Right renal pelvis (tissue), 4 donors: ENCODE data around the gene SAPCD2. TPM values are rescaled to one million over a fixed set of nuclear protein-coding genes. Genes with fewer than 3 reads are reported as not detected.
"Not testable (repeated sequence)": the region's sequence is repeated elsewhere in the genome, so short reads cannot be mapped to it uniquely, and the experiment has no call there.

Experiments used
- DNase-seq, 4 donors: peaks; one replicate each; pipeline ENCODE4 v3.0.0-alpha.2; 2013; ENCODE audit warnings: low read depth in 4 of 4, low spot score in 3 of 4, missing footprints in 1 of 4
- polyA plus RNA-seq, 4 donors: library from polyadenylated mRNA; unstranded; fragments of 120-200 nt; gene quantifications; one replicate each; pipeline ENCODE4 v1.2.1, GENCODE V29; 2013; ENCODE audit not compliant: insufficient read length in 4 of 4

The SAPCD2 gene
- 1 to 10 TPM; 5.4 to 9.5 (median 6.0) TPM for polyA plus RNA-seq

- peak; percentile 64 to 78 (median 74) for DNase-seq
Observed at GRCh38 chr9:137070201-137070905, at the start of gene SAPCD2. Gene SAPCD2 (minus strand): TSS chr9:137070557. CDS start chr9:137070460, 97 bp downstream.

DNA sequence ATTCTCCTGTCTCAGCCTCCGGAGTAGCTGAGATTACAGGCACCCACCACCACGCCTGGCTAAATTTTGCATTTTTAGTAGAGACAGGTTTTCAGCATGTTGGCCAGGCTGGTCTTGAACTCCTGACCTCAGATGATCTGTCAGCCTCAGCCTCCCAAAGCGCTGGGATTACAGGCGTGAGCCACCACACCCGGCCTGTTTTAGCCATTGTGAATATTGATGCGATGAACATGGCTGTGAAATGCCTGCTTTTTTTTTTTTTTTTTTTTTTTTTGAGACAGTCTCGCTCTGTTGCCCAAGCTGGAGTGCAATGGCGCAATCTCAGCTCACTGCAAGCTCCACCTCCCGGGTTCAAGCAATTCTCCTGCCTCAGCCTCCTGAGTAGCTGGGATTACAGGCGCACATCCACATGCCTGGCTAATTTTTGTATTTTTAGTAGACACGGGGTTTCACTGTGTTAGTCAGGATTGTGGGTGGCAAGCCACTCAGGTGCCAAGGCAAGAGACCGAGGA, 47.8 kb upstream of the SAPCD2 start:
- DNase-seq, result not testable (repeated sequence)

GRCh38 chr9:137117269-137117731, 46.9 kb upstream of the SAPCD2 start:
- DNase-seq, result no peak

DNA sequence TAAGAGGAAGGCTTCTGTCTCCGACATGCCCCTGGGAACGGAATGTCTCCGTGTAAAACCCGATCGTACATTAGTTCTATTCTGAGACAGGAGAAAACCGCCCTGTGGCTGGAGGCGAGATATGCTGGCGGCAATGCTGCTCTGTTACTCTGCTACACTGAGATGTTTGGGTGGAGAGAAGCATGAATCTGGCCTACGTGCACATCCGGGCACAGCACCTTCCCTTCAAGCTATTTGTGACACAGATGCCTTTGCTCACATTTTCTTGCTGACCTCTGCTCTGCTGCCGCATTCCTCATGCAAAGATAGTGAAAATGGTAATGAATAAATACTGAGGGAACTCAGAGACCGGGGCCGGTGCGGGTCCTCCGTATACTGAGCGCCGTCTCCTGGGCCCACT, 46.4 kb upstream of the SAPCD2 start:
- no peak for DNase-seq

DNA sequence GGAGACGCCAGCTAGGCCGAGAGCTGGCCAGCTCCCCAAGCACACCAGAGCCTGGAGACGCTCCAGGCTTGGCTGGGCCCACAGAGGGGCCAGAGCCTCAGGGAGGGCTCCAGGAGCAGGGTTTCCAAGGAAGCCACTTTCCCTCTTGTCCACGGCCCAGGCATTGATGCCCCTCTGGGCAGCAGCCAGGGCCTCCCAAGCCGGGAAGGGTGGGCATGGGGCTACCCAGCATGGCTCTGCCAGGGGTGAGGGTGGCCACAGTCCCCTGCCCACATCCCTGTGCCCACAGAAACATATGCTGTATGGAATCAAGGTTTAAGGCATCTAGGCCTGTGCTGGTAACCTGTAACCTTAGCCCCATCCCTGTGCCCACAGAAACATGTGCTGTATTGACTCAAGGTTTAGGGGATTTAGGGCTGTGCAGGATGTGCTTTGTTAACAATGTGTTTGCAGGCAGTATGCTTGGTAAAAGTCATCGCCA, 45.7 kb upstream of the SAPCD2 start:
- DNase-seq, result no peak

GRCh38 chr9:137115394-137116026, 45.2 kb upstream of the SAPCD2 start:
- no peak for DNase-seq

DNA sequence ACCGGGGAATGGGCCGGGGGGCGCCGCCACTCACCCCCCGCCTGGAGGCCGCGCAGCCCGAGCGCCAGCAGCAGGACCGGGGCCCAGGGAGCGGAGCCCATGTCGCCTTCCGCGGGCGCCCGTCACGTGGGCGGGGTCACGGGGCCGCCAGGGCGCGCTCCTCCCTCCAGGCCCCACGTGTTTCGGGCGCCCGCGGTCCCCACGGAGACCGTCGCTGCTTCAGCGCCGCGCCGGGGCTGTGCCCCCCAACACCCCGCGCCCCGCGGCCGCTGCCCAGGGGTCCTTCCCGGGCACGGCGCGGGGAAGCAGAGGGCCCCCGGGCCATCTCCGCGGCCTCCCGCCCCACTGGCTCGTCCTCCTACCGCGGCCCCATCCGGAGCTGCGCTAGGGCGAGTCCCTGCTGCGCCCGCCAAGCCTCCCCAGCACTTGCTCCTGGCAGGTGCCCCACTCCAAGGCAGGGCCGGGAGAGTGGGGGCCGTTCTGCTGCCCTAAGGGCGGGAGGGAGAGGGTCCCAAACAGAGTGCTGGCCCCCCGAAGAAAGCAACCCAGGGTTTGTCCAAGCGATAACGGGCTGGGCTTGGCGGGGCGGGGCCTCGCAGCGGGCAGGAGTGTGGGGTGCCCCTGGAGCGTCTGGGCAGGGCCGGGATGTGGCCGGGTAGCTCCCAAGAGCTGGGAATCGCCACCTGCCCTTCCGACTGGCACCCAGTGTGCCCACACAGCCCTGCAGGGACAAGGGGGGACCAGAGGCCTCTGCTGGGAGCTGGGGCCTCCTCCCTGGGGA, 44.4 kb upstream of the SAPCD2 start, which contains the start of gene DPP7:
Gene DPP7, minus strand, starts transcription at position 121 of the 781 bp plus-strand sequence. Its CDS starts 20 bp downstream, at position 101.
- no peak for DNase-seq

GRCh38 chr9:137114220-137114612, 43.9 kb upstream of the SAPCD2 start:
- DNase-seq, result no peak

- no peak for DNase-seq
Observed at GRCh38 chr9:137113385-137114159, 43.2 kb upstream of the SAPCD2 start.

GRCh38 chr9:137112564-137113384, 42.4 kb upstream of the SAPCD2 start:
- no peak for DNase-seq

DNA sequence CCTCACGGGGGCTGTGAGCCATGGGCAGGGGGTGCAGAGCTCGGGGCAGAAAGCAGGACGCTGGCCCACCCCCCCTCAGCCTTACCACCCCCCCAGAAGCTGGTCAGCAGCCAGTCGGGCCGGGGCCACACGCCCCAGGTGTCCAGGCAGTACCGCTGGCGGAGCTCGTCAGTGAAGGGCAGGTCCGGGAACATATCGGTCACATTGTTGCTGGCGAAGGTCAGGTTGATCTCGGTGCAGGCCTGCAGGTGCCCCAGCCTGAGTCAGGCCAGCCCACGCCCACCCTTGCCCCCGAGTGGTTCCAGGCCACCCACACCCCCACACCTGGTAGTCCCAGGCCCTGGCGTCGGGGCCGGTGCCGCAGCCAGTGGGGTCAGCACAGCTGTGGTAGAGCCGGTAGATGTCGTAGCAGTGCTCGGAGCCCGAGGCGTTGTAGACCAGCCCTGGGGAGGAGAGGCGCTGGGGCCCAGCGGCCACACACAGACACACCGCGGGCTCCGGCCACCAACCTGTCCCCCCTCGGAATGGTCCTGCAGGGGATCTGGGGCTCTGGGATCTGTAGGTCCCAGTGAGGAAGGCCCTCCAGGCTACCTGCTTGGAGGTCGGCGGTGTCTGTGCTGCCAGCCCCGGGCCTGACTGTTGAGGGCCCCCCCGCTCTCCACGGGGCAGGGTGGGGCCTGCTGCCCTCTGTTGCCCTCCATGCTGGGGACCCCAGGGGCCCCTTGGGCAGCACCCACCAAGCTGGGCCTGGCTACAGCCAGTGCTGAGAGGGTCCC, 41.6 kb upstream of the SAPCD2 start:
- no peak for DNase-seq

DNA sequence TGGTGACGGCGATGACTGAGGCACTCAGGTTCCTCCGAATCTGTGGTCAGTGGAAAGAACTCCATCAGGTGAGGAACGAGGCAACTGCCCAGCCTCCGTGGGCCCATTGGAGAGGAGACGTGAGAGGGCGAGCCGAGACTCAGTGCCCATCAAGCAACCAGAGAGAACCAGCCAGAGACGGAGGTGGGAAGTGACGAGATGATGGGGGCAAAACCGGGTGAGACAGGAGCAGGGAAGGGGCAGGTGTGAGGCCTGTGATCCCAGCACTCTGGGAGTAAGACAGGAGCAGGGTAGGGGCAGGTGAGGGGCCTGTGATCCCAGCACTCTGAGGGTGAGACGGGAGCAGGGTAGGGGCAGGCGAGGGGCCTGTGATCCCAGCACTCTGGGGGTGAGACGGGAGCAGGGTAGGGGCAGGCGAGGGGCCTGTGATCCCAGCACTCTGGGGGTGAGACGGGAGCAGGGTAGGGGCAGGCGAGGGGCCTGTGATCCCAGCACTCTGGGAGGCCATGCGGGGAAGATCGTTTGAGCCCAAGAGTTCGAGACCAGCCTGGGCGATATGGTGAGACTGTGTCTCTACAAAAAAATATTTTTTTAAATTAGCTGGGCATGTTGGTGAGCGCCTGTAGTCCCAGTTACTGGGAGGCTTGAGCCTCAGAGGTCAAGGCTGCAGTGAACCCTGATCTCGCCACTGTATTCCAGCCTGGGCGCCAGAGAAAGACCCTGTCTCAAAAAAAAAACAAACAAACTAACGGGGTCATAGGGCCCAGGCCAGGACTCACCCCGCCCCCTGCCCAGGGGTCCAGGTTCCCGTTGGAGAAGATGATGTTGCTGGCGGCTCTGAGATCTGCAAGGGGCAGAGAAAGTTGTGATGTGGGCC, 40.8 kb upstream of the SAPCD2 start:
- no peak for DNase-seq

DNA sequence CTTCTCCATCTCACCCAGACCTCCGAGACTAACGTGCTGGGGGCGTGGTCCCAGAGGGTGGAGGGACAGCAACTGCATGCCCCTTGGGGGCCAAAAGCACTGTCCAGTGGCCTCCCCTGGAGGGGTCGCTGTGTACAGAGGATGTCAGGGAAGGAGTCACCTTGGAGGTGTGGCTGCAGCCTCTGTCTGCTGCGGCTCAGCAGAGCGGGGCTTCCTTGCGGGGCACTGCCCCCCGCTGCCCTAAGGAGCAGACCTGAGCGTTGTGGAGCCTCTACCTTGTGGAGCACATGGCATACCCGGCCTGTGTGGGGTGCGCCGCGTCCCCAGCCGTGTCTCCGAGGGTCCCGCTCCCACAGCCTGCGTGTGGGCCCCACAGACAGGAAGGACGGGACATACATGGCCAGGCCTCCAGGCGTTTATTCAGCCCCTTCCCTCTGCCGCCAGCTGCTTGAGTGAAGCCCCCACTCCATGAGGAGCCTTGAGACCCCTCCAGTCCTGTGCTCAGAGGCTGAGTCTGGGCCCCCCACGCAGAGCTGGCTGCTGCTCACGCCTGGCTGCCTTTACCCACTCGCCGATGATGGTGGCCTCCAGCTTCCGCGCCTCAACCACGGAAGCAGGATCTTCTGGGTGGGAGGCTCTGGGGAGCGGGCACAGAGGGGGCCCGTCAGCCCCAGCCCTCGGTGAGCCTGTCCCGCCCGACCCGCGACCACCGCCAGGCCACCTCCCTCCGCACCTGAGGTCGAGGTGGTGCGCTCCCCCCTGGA, 40.0 kb upstream of the SAPCD2 start:
- no peak for DNase-seq

DNA sequence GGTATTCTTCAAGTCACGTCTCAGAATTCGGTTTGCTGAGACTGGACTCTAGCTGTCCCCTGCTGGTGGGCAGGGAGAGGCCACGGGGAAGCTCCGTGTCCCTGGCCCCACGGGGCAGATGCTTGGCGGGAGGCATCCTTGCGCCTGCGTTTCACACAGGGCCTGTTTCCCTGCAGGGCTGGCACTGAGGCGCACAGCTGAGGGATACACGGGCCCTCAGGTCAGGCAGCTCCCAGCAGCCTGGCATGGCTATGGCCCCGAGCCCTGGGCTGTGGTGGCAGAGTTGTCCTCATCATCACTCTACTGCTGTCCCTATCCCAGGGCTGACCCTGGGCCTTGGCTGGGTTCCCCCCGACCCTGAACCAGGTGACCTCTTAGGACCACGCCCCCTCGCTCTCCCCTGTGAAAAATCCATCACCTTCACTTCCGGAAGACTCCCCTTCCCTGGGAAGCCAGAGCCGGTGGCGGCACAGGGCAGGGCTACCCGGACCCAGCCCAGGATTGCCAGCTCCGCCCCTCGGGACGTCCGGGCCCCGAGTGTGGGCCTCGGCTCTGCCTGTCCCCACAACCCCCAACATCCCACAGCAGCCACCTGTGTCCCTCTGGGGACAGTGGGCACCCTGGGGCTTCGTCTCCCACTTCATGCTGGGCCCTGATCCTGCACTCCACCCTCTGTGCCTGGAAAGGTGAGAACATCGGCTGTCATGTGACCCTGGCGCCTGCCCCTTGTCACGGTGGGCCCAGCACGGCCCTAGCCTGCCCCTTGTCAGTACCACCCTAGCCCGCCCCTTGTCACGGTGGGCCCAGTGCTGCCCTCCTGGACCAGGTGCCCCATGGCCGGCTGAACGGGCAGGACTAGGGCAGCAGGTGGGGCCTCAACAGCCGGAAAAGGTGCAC, 39.1 kb upstream of the SAPCD2 start:
- DNase-seq, result no peak

DNA sequence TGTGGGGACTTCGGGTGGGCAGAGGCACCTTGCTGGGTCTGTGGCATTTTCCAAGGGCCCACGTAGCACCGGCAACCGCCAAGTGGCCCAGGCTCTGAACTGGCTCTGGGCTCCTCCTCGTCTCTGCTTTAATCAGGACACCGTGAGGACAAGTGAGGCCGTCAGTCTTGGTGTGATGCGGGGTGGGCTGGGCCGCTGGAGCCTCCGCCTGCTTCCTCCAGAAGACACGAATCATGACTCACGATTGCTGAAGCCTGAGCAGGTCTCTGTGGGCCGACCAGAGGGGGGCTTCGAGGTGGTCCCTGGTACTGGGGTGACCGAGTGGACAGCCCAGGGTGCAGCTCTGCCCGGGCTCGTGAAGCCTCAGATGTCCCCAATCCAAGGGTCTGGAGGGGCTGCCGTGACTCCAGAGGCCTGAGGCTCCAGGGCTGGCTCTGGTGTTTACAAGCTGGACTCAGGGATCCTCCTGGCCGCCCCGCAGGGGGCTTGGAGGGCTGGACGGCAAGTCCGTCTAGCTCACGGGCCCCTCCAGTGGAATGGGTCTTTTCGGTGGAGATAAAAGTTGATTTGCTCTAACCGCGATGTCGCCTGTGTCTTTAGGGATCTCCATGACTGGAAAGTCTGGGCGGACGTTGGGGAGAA, 38.4 kb upstream of the SAPCD2 start:
- DNase-seq, result no peak
